HG03439 (cell line): ENCODE measurements around the gene PIGR.

Source experiments
- ATAC-seq: cut with Tn5 transposase; IDR thresholded peaks from one replicate; pipeline ENCODE4 v1.9.1; 2021; ENCODE audit warnings: mild to moderate bottlenecking, moderate library complexity; ENCODE audit not compliant: unreplicated experiment

PIGR gene

GRCh38 chr1:206893380-206893779 is 52.9 kb downstream of the PIGR start:
- ATAC-seq, result no peak

GRCh38 chr1:206892351-206892984 is 53.8 kb downstream of the PIGR start:
- no peak for ATAC-seq

GRCh38 chr1:206891412-206891811 is 54.9 kb downstream of the PIGR start:
- ATAC-seq, result no peak

- no peak for ATAC-seq
These were observed 55.9 kb downstream of the PIGR start for GRCh38 chr1:206890125-206891060.

GRCh38 chr1:206887701-206888100 is 58.6 kb downstream of the PIGR start:
- no peak for ATAC-seq

GRCh38 chr1:206886831-206887230 is 59.4 kb downstream of the PIGR start:
- ATAC-seq, result no peak

GRCh38 chr1:206885341-206886060 is 60.8 kb downstream of the PIGR start:
- no peak for ATAC-seq

GRCh38 chr1:206883876-206884275 is 62.4 kb downstream of the PIGR start:
- ATAC-seq, result no peak

GRCh38 chr1:206883160-206883559 is 63.1 kb downstream of the PIGR start:
- no peak for ATAC-seq

GRCh38 chr1:206882555-206882954 is 63.7 kb downstream of the PIGR start:
- ATAC-seq, result no peak

- ATAC-seq, result no peak
These were observed 66.0 kb downstream of the PIGR start for GRCh38 chr1:206880314-206880713.
